IMR-90 (cell line): ENCODE results near the gene SH3BP4. TPM values are rescaled to one million over a fixed set of nuclear protein-coding genes. Genes with fewer than 3 reads are reported as not detected.

Experiments
- ATAC-seq: fragments of 200-7000 bp; cut with Tn5 transposase; 2 replicates; pipeline ENCODE4 v1.9.1; 2020; ENCODE audit warnings: low read depth, mild to moderate bottlenecking, moderate library complexity
- BruUV-seq: library from RNA; stranded (reverse); fragments of 400-500 nt; replicated peaks from 2 replicates; lab custom pipeline; 2021; lab: Mats Ljungman, UMichigan
- CTCF ChIA-PET: fragments of 300-600 bp; formaldehyde crosslinking; extraction: SDS; loops from one replicate; lab custom pipeline; 2021; ENCODE audit warnings: antibody characterized with exemption; lab: Yijun Ruan, JAX
- POLR2A ChIA-PET: fragments of 300-600 bp; sonication (Branson Sonifier 250); formaldehyde crosslinking; loops from one replicate; lab custom pipeline; 2022; ENCODE audit warnings: antibody characterized with exemption; ENCODE audit not compliant: unreplicated experiment; lab: Charles Lee
- DNase-seq: peaks from one replicate; pipeline ENCODE4 v3.0.0; 2013
- H2AFZ ChIP-seq: replicated peaks from 2 replicates; pipeline ENCODE3; 2013; ENCODE audit warnings: low read length, mild to moderate bottlenecking; ENCODE audit not compliant: poor library complexity
- H2AK5ac ChIP-seq: 2 replicates; pipeline ENCODE4 v1.6.1; 2013; ENCODE audit warnings: low read depth, low read length, inconsistent platforms
- H2AK9ac ChIP-seq: replicated peaks from 2 replicates; pipeline ENCODE3; 2013; ENCODE audit warnings: mild to moderate bottlenecking, low read depth, low read length, moderate library complexity; ENCODE audit not compliant: poor library complexity
- H2BK120ac ChIP-seq: 2 replicates; pipeline ENCODE4 v1.6.1; 2013; ENCODE audit warnings: low read depth, low read length, inconsistent platforms
- H2BK15ac ChIP-seq: 3 replicates; pipeline ENCODE4 v1.6.1; 2013; ENCODE audit warnings: low read depth, low read length, inconsistent platforms
- H2BK20ac ChIP-seq: 2 replicates; pipeline ENCODE4 v1.6.1; 2013; ENCODE audit warnings: low read depth, mild to moderate bottlenecking, inconsistent platforms, low read length, moderate library complexity
- H2BK5ac ChIP-seq: 2 replicates; pipeline ENCODE4 v1.6.1; 2013; ENCODE audit warnings: mild to moderate bottlenecking, low read depth, low read length, inconsistent platforms; ENCODE audit not compliant: poor library complexity, severe bottlenecking
- H3K14ac ChIP-seq: replicated peaks from 2 replicates; pipeline ENCODE4 v1.6.1; 2013; ENCODE audit warnings: low read depth, low read length, inconsistent platforms
- H3K18ac ChIP-seq: 2 replicates; pipeline ENCODE4 v1.6.1; 2013; ENCODE audit warnings: low read depth, low read length, control low read depth
- H3K23ac ChIP-seq: 2 replicates; pipeline ENCODE4 v1.6.1; 2013; ENCODE audit warnings: low read depth, low read length, inconsistent platforms
- H3K27ac ChIP-seq: 2 replicates; pipeline ENCODE4 v1.5.1; 2013; ENCODE audit warnings: mild to moderate bottlenecking, control low read depth, low read length; ENCODE audit not compliant: insufficient read depth
- H3K27me3 ChIP-seq: 2 replicates; pipeline ENCODE4 v1.6.1; 2013; ENCODE audit warnings: low read length; ENCODE audit not compliant: control insufficient read depth, insufficient read depth
- H3K36me3 ChIP-seq: 2 replicates; pipeline ENCODE4 v1.6.1; 2013; ENCODE audit warnings: low read length, mixed read lengths; ENCODE audit not compliant: control insufficient read depth, insufficient read depth
- H3K4ac ChIP-seq: 2 replicates; pipeline ENCODE4 v1.6.1; 2013; ENCODE audit warnings: low read depth, low read length, inconsistent platforms
- H3K4me1 ChIP-seq: 2 replicates; pipeline ENCODE4 v1.6.1; 2013; ENCODE audit warnings: low read length, mixed read lengths; ENCODE audit not compliant: control insufficient read depth, insufficient read depth
- H3K4me2 ChIP-seq: 2 replicates; pipeline ENCODE4 v1.6.1; 2013; ENCODE audit warnings: low read depth, mild to moderate bottlenecking, control low read depth, low read length, moderate library complexity
- H3K4me3 ChIP-seq: 2 replicates; pipeline ENCODE4 v1.5.1; 2013; ENCODE audit warnings: low read depth, mild to moderate bottlenecking, control low read depth, low read length, moderate library complexity; ENCODE audit not compliant: insufficient read depth
- H3K56ac ChIP-seq: 2 replicates; pipeline ENCODE4 v1.6.1; 2013; ENCODE audit warnings: low read length, inconsistent platforms; ENCODE audit not compliant: insufficient read depth; ENCODE audit errors: extremely low read depth
- H3K79me1 ChIP-seq, 2 experiments: 2 replicates each; pipeline ENCODE4 v1.6.1; 2013; ENCODE audit warnings: low read length in 2 of 2, inconsistent platforms in 1 of 2, low read depth in 1 of 2
- H3K9ac ChIP-seq: 2 replicates; pipeline ENCODE4 v1.6.1; 2013; ENCODE audit warnings: low read depth, low read length, control low read depth
- H3K9me1 ChIP-seq: 2 replicates; pipeline ENCODE4 v1.6.1; 2013; ENCODE audit warnings: low read length, inconsistent platforms; ENCODE audit not compliant: insufficient read depth
- H3K9me3 ChIP-seq: 2 replicates; pipeline ENCODE4 v1.6.1; 2013; ENCODE audit warnings: low read length; ENCODE audit not compliant: control insufficient read depth, insufficient read depth
- H4K20me1 ChIP-seq: 2 replicates; pipeline ENCODE4 v1.6.1; 2013; ENCODE audit warnings: low read length, inconsistent platforms; ENCODE audit not compliant: insufficient read depth
- H4K5ac ChIP-seq: 2 replicates; pipeline ENCODE4 v1.6.1; 2013; ENCODE audit warnings: mild to moderate bottlenecking, low read depth, low read length, control low read depth
- H4K8ac ChIP-seq, 2 experiments: 2 replicates each; pipeline ENCODE4 v1.6.1; 2013; ENCODE audit warnings: low read depth in 2 of 2, low read length in 2 of 2, control low read depth in 1 of 2, inconsistent platforms in 1 of 2
- H4K91ac ChIP-seq: 2 replicates; pipeline ENCODE4 v1.6.1; 2013; ENCODE audit warnings: low read depth, low read length, inconsistent platforms; ENCODE audit not compliant: insufficient read depth
- BHLHE40 ChIP-seq: fragments of 150-350 bp; IDR thresholded peaks from 2 replicates; pipeline ENCODE4 v1.6.1; 2016; ENCODE audit warnings: mild to moderate bottlenecking, low read depth, low read length
- CEBPB ChIP-seq: IDR thresholded peaks from 2 replicates; pipeline ENCODE4 v1.6.1; 2012; ENCODE audit warnings: low read depth, low read length, improper control_type of control experiment
- CHD1 ChIP-seq: IDR thresholded peaks from 2 replicates; pipeline ENCODE4 v1.6.1; 2012; ENCODE audit warnings: low read depth, low read length, improper control_type of control experiment
- FOS ChIP-seq: fragments of 150-350 bp; IDR thresholded peaks from 2 replicates; pipeline ENCODE4 v1.6.1; 2016; ENCODE audit warnings: low read depth, low read length
- MAFK ChIP-seq: IDR thresholded peaks from 2 replicates; pipeline ENCODE4 v1.6.1; 2012; ENCODE audit warnings: low read depth, low read length, improper control_type of control experiment
- MAZ ChIP-seq: IDR thresholded peaks from 2 replicates; pipeline ENCODE4 v1.6.1; 2012; ENCODE audit warnings: low read depth, mild to moderate bottlenecking, low read length, improper control_type of control experiment, moderate library complexity, borderline replicate concordance
- MXI1 ChIP-seq: IDR thresholded peaks from 2 replicates; pipeline ENCODE4 v1.6.1; 2012; ENCODE audit warnings: low read depth, mild to moderate bottlenecking, low read length, moderate library complexity, borderline replicate concordance
- NFE2L2 ChIP-seq: fragments of 150-350 bp; IDR thresholded peaks from 2 replicates; pipeline ENCODE4 v1.6.1; 2016; ENCODE audit warnings: low read depth, mild to moderate bottlenecking, low read length
- POLR2A ChIP-seq: IDR thresholded peaks from 2 replicates; pipeline ENCODE4 v1.6.1; 2012; ENCODE audit warnings: mild to moderate bottlenecking, low read depth, low read length
- RAD21 ChIP-seq: IDR thresholded peaks from 2 replicates; pipeline ENCODE4 v1.6.1; 2012; ENCODE audit warnings: low read length, improper control_type of control experiment
- RCOR1 ChIP-seq: IDR thresholded peaks from 2 replicates; pipeline ENCODE4 v1.6.1; 2012; ENCODE audit warnings: mild to moderate bottlenecking, low read length, improper control_type of control experiment; ENCODE audit not compliant: insufficient replicate concordance
- RFX5 ChIP-seq: IDR thresholded peaks from 2 replicates; pipeline ENCODE4 v1.8.0; 2012; ENCODE audit warnings: low read depth, mild to moderate bottlenecking, low read length, moderate library complexity
- SMC3 ChIP-seq: fragments of 150-350 bp; IDR thresholded peaks from 2 replicates; pipeline ENCODE4 v1.6.1; 2016; ENCODE audit warnings: low read depth, mild to moderate bottlenecking, antibody characterized with exemption, low read length, moderate library complexity
- WGBS, 2 experiments: methylation state at CpG; one replicate each; pipeline versions ENCODE4 v1.1.5 to v1.1.7; 2013; ENCODE audit warnings: missing lambda C conversion rate in 2 of 2; ENCODE audit not compliant: insufficient read length in 1 of 2; ENCODE audit errors: extremely low coverage in 2 of 2; 5-methylcytosine and 5-hydroxymethylcytosine counted together
- dilution Hi-C: fragments of 300-500 bp; cut with HindIII; formaldehyde crosslinking; loops from one replicate; pipeline ENCODE4 v1.14.3; 2018; ENCODE audit warnings: low sequenced_read_pairs; ENCODE audit not compliant: unreplicated experiment
- in situ Hi-C: fragments of 300-500 bp; cut with MboI; formaldehyde crosslinking; loops from 3 replicates; pipeline ENCODE4 v1.14.3; 2019; ENCODE audit warnings: low sequenced_read_pairs, inconsistent platforms, mixed read lengths
- intact Hi-C: fragments of 100-400 bp; cut with micrococcal nuclease; formaldehyde crosslinking; loops from 2 replicates; pipeline ENCODE4 v1.10.0; 2022
- polyA plus RNA-seq, 3 experiments: library from polyadenylated mRNA; depleted of rRNA; stranded (reverse); fragments of >200 nt; gene quantifications; 2 replicates each; pipeline ENCODE4 v1.2.3, GENCODE V29; 2012; ENCODE audit warnings: low replicate concordance in 1 of 3
- total RNA-seq: library from RNA; depleted of rRNA; stranded (reverse); fragments of >200 nt; gene quantifications from 2 replicates; pipeline ENCODE4 v1.2.3, GENCODE V29; 2012
- TF ChIP-seq, protein P1 (sequence below): fragments of 150-350 bp; IDR thresholded peaks from 2 replicates; pipeline ENCODE4 v1.6.1; 2016; ENCODE audit warnings: low read depth, mild to moderate bottlenecking, low read length, moderate library complexity, borderline replicate concordance
- TF ChIP-seq, protein P2 (sequence below): fragments of 150-350 bp; IDR thresholded peaks from 2 replicates; pipeline ENCODE4 v1.6.1; 2017; ENCODE audit warnings: mild to moderate bottlenecking, antibody characterized with exemption, low read length, low read depth
- TF ChIP-seq, protein P3 (sequence below): conservative IDR thresholded peaks from 2 replicates; pipeline ENCODE4 v1.5.1; 2012; ENCODE audit warnings: mild to moderate bottlenecking, low read depth, low read length, improper control_type of control experiment

The SH3BP4 gene
- total and polyA plus RNA-seq, 2 of the 4 experiments (the other 2 are of a cell fraction), result 104 to 122 TPM

DNA sequence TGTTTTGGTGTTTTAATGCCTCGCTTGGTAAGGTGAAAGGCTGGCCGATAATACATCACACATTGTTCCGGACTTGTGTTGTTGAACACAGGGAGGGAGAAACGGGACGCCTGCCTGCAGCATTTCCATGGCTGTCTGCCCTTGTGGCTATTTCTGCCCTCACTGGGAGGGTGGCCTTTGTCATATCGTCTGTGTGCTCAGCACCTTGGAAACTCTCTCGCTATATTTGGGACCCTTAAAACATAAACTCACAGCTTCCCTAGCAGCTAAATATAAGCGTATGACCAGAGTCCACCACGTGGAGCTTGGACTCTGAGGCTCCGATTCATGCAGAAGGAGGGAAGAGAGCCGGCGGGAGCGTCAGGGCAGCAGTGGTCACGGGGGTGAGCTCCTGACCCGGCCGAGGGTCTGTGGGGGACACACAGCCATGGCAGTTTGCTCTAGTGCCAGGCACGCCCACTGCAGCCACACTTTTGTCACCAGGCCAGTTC is 111.7 kb downstream of the SH3BP4 start:
- 0 out of 2 replicates have a peak overlapping the region, but pooled peaks have one; percentile 14 for H2AK5ac ChIP-seq
- CTCF ChIA-PET, result no interaction called here
- POLR2A ChIA-PET, result no interaction called here
- H2AFZ ChIP-seq, result peak overlapping the region; percentile 8
- H3K9ac ChIP-seq, result no peak overlapping the region
- H4K5ac ChIP-seq, result no peak overlapping the region
- no peak overlapping the region for H3K18ac ChIP-seq
- H3K27me3 ChIP-seq, result 0 out of 2 replicates have a peak, but pooled peaks cover 2% of the 10 kb centered on the region
- no peak for DNase-seq
- H3K79me1 ChIP-seq, result no peaks in the 10 kb centered on the region
- in situ Hi-C loops (no loop called here), dilution Hi-C loops (no loop called here), intact Hi-C loops (no loop called here)
- ATAC-seq, result no peak
- 56% methylated on average over 9 of the region's 17 CpGs; no CpG with 5 or more reads in 1 of the 2 experiments for WGBS, 2 experiments
- H4K8ac ChIP-seq, result no peak overlapping the region
- H3K9me3 ChIP-seq, result no peaks in the 10 kb centered on the region
- H3K23ac ChIP-seq, result no peak overlapping the region; the same call in 1 of the 2 replicates
- H3K27ac ChIP-seq, result no peak overlapping the region
- H2AK9ac ChIP-seq, result no peak overlapping the region
- H3K4me3 ChIP-seq, result no peak overlapping the region
- no peak overlapping the region for H2BK20ac ChIP-seq
- no peak overlapping the region for H3K4ac ChIP-seq
- no peak overlapping the region for H2BK15ac ChIP-seq
- no peak overlapping the region for H2BK120ac ChIP-seq
- no peak overlapping the region for H3K4me2 ChIP-seq
- no TSS peak for BruUV-seq
- H3K36me3 ChIP-seq, result no peaks in the 10 kb centered on the region
- no peaks in the 10 kb centered on the region; the same call in 1 of the 2 replicates for H3K4me1 ChIP-seq
- TF ChIP-seq MXI1 (no peak), RCOR1 (no peak), CEBPB (no peak), MAZ (no peak), SMC3 (no peak), POLR2A (no peak), FOS (no peak), MAFK (no peak), RAD21 (no peak), RFX5 (no peak), NFE2L2 (no peak), BHLHE40 (no peak), CHD1 (no peak)
- TF ChIP-seq, protein P1, sequence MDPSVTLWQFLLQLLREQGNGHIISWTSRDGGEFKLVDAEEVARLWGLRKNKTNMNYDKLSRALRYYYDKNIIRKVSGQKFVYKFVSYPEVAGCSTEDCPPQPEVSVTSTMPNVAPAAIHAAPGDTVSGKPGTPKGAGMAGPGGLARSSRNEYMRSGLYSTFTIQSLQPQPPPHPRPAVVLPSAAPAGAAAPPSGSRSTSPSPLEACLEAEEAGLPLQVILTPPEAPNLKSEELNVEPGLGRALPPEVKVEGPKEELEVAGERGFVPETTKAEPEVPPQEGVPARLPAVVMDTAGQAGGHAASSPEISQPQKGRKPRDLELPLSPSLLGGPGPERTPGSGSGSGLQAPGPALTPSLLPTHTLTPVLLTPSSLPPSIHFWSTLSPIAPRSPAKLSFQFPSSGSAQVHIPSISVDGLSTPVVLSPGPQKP, result no peak
- TF ChIP-seq, protein P2, sequence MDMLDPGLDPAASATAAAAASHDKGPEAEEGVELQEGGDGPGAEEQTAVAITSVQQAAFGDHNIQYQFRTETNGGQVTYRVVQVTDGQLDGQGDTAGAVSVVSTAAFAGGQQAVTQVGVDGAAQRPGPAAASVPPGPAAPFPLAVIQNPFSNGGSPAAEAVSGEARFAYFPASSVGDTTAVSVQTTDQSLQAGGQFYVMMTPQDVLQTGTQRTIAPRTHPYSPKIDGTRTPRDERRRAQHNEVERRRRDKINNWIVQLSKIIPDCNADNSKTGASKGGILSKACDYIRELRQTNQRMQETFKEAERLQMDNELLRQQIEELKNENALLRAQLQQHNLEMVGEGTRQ, result no peak
- TF ChIP-seq, protein P3, sequence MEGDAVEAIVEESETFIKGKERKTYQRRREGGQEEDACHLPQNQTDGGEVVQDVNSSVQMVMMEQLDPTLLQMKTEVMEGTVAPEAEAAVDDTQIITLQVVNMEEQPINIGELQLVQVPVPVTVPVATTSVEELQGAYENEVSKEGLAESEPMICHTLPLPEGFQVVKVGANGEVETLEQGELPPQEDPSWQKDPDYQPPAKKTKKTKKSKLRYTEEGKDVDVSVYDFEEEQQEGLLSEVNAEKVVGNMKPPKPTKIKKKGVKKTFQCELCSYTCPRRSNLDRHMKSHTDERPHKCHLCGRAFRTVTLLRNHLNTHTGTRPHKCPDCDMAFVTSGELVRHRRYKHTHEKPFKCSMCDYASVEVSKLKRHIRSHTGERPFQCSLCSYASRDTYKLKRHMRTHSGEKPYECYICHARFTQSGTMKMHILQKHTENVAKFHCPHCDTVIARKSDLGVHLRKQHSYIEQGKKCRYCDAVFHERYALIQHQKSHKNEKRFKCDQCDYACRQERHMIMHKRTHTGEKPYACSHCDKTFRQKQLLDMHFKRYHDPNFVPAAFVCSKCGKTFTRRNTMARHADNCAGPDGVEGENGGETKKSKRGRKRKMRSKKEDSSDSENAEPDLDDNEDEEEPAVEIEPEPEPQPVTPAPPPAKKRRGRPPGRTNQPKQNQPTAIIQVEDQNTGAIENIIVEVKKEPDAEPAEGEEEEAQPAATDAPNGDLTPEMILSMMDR, result no peak
- peak overlapping the region; percentile 34; the same call in 1 of the 2 replicates for H3K14ac ChIP-seq
- H3K9me1 ChIP-seq, result peaks cover 7% of the 10 kb centered on the region
- H4K20me1 ChIP-seq, result peaks cover 4% of the 10 kb centered on the region; the same call in 1 of the 2 replicates
- no peak overlapping the region for H4K91ac ChIP-seq
- H2BK5ac ChIP-seq, result no peak overlapping the region
- H3K56ac ChIP-seq, result no peak overlapping the region
